Breast epithelium (tissue), 4 donors: ENCODE results near the gene SMARCAL1. TPM values are rescaled to one million over a fixed set of nuclear protein-coding genes. Genes with fewer than 3 reads are reported as not detected.

Experiments used
- DNase-seq, 2 donors: peaks; one replicate each; pipeline ENCODE4 v3.0.0-alpha.2; 2019; ENCODE audit warnings: low spot score in 2 of 2
- H3K27ac ChIP-seq, 2 donors: fragments of 200-600 bp; sonication (generic) in 1 of 2; one replicate each; pipeline ENCODE4 v1.5.1; 2016 to 2019; ENCODE audit warnings: mild to moderate bottlenecking in 1 of 2
- H3K27me3 ChIP-seq, 2 donors: fragments of 200-600 bp; sonication (generic) in 1 of 2; one replicate each; pipeline versions ENCODE4 v1.5.1 to v1.6.0; 2017 to 2019; ENCODE audit warnings: control low read depth in 1 of 2, mild to moderate bottlenecking in 1 of 2
- H3K36me3 ChIP-seq: fragments of 200-600 bp; one replicate; pipeline ENCODE4 v1.5.1; 2019
- H3K4me1 ChIP-seq, 2 donors: fragments of 200-600 bp; sonication (generic); one replicate each; pipeline ENCODE4 v1.5.1; 2016 to 2019; ENCODE audit warnings: control low read depth in 1 of 2
- H3K4me3 ChIP-seq, 3 donors: fragments of 200-600 bp; sonication (generic); 1 replicate in 2 of 3; 2 replicates in 1 of 3; pipeline ENCODE4 v1.5.1; 2016 to 2019; ENCODE audit warnings: mild to moderate bottlenecking in 3 of 3, moderate library complexity in 2 of 3
- H3K9me3 ChIP-seq, 2 donors: fragments of 200-600 bp; sonication (generic) in 1 of 2; one replicate each; pipeline ENCODE4 v1.5.1; 2016 to 2019; ENCODE audit warnings: control low read depth in 1 of 2
- POLR2A ChIP-seq: fragments of 450-650 bp; IDR thresholded peaks from one replicate; pipeline ENCODE4 v1.6.1; 2016; ENCODE audit warnings: antibody characterized with exemption, mild to moderate bottlenecking, moderate library complexity
- POLR2AphosphoS5 ChIP-seq, 3 donors: sonication (generic); formaldehyde crosslinking; IDR thresholded peaks; one replicate each; pipeline ENCODE4 v1.6.1; 2017; ENCODE audit warnings: antibody characterized with exemption in 3 of 3
- intact Hi-C: fragments of 100-400 bp; cut with DNase I; formaldehyde crosslinking; loops from one replicate; pipeline ENCODE4 v1.15.1; 2023; ENCODE audit warnings: low total_unique reads
- total RNA-seq, 3 donors: library from RNA; depleted of rRNA; stranded (reverse); fragments of >200 nt; gene quantifications; one replicate each; pipeline ENCODE4 v1.1.0, GENCODE V29; 2016
- TF ChIP-seq, protein P1 (sequence below), 3 donors: fragments of 450-650 bp; IDR thresholded peaks; one replicate each; pipeline ENCODE4 v1.5.1; 2016 to 2017; ENCODE audit warnings: antibody characterized with exemption in 3 of 3, mild to moderate bottlenecking in 3 of 3, moderate library complexity in 3 of 3

Gene SMARCAL1
- total RNA-seq = 10 to 100 TPM; 12.0 to 28.1 (median 20.6) TPM

DNA sequence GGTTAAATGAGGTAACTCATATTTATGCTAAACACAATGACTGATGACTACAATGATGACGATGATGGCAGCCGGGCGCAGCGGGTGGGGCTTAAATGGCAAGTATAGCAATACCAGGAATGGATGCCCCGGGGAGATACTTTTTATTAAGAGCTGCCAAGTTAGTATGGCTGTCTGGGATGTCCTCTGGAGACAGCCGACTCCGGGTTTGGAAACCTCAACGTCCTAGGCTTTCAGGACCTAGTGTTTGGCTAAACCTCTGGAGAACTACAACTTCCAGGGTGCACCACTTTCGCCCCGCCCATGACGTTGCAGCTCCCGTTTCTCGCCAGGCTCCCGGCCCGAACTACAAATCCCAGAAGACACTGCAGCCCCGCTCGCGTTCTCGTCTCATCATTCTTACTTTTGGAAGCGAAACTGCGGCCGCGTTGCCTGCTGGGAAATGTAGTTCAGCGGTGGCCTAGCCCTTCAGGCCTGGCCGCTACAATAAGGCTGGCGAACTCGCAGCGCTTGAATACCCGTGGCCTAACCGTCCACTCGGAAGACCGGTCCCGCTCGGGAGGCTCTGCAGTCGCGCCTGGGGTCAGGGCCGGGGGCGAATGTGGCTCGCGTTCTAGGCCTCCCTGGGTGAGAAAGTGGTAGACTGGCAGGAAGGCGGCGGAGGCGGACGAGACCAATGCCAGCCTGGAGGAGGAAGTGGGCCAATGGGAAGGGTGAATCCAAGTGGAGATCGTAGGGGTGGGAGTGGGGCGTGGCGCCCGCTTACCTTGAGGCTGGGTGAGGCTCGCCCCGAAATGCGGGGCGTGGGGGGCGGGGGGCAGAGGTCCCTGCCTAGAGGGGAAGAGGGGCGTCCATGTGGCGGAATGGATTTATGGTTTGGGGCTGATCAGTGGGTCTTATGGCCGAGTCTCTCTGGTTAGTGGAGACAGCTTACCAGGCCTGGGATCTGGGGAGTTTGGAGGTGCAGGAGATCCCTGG is at the start of gene SMARCAL1:
TSS of gene SMARCAL1 (plus strand) at position 463 of the 978 bp plus-strand sequence. CDS start 2,221 bp downstream, outside the sequence.
- no peaks in the 10 kb centered on the region for H3K27me3 ChIP-seq
- no peaks in the 10 kb centered on the region for H3K9me3 ChIP-seq
- DNase-seq = peak; percentile 98 to 99
- no peaks in the 10 kb centered on the region for H3K4me1 ChIP-seq
- H3K27ac ChIP-seq = peak within 1 kb of the TSS; percentile 95 to 96
- intact Hi-C loops = no loop called here
- TF ChIP-seq POLR2AphosphoS5 (IDR thresholded peaks at IDR 0.05) (peak; percentile 90 to 96 (median 93)), POLR2A (peak; percentile 34)
- TF ChIP-seq, protein P1, sequence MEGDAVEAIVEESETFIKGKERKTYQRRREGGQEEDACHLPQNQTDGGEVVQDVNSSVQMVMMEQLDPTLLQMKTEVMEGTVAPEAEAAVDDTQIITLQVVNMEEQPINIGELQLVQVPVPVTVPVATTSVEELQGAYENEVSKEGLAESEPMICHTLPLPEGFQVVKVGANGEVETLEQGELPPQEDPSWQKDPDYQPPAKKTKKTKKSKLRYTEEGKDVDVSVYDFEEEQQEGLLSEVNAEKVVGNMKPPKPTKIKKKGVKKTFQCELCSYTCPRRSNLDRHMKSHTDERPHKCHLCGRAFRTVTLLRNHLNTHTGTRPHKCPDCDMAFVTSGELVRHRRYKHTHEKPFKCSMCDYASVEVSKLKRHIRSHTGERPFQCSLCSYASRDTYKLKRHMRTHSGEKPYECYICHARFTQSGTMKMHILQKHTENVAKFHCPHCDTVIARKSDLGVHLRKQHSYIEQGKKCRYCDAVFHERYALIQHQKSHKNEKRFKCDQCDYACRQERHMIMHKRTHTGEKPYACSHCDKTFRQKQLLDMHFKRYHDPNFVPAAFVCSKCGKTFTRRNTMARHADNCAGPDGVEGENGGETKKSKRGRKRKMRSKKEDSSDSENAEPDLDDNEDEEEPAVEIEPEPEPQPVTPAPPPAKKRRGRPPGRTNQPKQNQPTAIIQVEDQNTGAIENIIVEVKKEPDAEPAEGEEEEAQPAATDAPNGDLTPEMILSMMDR (IDR thresholded peaks at IDR 0.05) = peak in 1 of 3 donors; percentile 19
- peak within 1 kb of the TSS; percentile 67 to 82 (median 72) for H3K4me3 ChIP-seq
- no peaks in the 10 kb centered on the region for H3K36me3 ChIP-seq

DNA sequence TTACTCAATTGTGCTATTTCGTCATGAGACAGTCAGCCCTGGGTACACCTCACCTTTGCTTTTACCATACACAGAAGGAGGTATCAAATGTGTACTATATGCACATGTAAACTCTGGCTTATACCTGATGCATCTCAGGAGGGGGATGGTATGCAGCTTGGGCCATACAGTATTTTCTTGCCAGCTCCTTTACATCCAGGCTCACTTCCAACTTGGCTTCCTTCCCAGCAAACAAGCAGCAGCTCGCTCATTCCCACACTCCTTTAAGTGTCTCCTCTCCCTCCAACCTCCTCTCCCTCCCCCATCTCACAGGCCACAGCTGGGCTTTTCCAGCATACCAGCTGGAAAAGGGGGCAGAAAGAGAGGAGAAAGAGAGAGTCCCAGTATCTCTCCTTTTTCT is 49.6 kb upstream of the SMARCAL1 start:
- no peaks in the 10 kb centered on the region for H3K4me1 ChIP-seq
- no peak overlapping the region for H3K27ac ChIP-seq
- H3K4me3 ChIP-seq = no peak overlapping the region
- DNase-seq = no peak
- TF ChIP-seq POLR2A = no peak
- TF ChIP-seq POLR2AphosphoS5 (IDR thresholded peaks at IDR 0.05) = no peak
- peaks cover 0 to 17% of the 10 kb centered on the region in 2 donors for H3K27me3 ChIP-seq
- no peaks in the 10 kb centered on the region for H3K36me3 ChIP-seq
- intact Hi-C loops = no loop called here
- H3K9me3 ChIP-seq = no peaks in the 10 kb centered on the region

DNA sequence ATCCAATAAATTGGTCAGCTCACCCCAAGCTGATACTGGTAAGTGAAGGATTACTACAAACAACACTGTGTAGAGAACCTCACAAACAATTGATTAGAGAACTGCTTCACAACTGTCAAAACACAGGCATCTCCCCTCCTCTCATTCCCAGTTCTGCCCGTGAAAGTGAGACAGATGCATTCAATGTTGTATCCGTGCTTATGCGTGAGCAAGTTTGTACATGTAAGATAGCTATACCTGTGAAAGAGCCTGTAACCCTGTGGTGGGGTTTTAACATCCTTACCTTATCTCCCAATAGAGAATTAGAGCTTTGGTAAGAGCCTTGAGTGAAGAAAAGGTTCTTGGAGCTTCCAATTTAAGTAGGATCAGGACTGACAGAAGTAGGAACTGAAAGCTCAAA is 49.1 kb upstream of the SMARCAL1 start:
- peaks cover 0 to 17% of the 10 kb centered on the region in 2 donors for H3K27me3 ChIP-seq
- no peaks in the 10 kb centered on the region for H3K36me3 ChIP-seq
- H3K27ac ChIP-seq = no peak overlapping the region
- DNase-seq = no peak
- H3K4me3 ChIP-seq = no peak overlapping the region
- TF ChIP-seq, protein P1 (IDR thresholded peaks at IDR 0.05) = no peak
- TF ChIP-seq POLR2AphosphoS5 (IDR thresholded peaks at IDR 0.05) = no peak
- no peak for TF ChIP-seq POLR2A
- intact Hi-C loops = no loop called here
- no peaks in the 10 kb centered on the region for H3K4me1 ChIP-seq
- H3K9me3 ChIP-seq = no peaks in the 10 kb centered on the region

DNA sequence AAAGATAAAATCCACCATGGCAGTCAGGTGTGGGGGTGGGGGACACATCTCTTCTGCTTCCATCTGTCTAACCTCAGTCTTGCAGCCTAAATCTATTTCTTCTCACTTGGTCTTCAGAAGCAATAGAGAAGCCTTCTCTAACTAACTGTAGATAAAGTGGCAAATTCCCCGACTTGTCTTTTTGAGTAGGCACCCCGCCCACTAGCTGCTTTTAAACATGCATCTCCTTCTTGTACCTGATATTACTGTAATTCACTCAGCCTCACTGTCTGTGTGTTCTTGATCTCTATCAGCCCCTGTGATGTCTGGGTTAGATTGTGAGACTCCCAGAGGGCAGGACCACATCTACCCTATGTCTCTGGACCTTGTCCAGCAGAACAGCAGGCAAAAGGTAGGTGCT is 46.8 kb upstream of the SMARCAL1 start:
- Histone ChIP-seq H3K27me3 (peaks cover 3 to 38% of the 10 kb centered on the region in 2 donors), H3K4me1 (no peaks in the 10 kb centered on the region), H3K36me3 (no peaks in the 10 kb centered on the region), H3K27ac (no peak overlapping the region), H3K9me3 (no peaks in the 10 kb centered on the region), H3K4me3 (no peak overlapping the region)
- intact Hi-C loops = no loop called here
- no peak for DNase-seq
- TF ChIP-seq POLR2A = no peak
- TF ChIP-seq, protein P1 (IDR thresholded peaks at IDR 0.05) = no peak
- TF ChIP-seq POLR2AphosphoS5 (IDR thresholded peaks at IDR 0.05) = no peak

DNA sequence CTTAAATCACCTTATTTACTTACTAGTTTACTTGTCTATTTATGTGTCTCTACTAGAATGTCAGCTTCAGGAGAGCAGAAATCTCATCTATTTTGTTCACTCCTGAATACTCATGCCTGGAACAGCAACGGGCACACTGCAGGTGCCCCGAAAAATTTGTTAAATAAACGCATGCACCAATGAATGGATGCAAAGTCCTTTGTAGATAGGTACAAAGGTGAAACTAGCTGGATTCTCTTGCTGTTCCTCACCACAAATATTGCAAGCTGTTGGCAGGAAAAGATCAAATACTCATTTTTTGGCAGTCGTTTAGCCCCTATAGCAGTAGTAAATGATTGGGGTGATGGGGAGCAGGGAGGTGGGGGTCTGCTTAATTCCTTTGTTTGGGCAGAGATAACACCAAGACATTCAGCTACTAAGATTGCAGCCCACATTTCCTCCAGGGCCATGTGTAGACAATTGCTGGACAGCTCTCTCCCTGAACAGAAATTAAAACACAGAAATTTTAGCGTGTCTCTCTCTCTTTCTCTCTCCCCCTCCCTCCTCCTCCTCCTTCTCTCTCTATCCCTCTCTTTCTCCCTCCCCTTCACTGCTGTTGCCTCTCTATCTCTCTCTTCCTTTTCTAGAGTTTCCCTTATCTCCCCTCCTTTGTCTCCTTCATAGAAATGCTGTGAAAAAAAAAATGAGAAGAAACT is 45.4 kb upstream of the SMARCAL1 start:
- Histone ChIP-seq H3K27me3 (peaks cover 8 to 52% of the 10 kb centered on the region in 2 donors), H3K27ac (no peak overlapping the region), H3K36me3 (no peaks in the 10 kb centered on the region), H3K4me3 (no peak overlapping the region), H3K4me1 (peaks cover 0 to 7% of the 10 kb centered on the region in 2 donors), H3K9me3 (no peaks in the 10 kb centered on the region)
- TF ChIP-seq POLR2A = no peak
- TF ChIP-seq, protein P1 (IDR thresholded peaks at IDR 0.05) = no peak
- TF ChIP-seq POLR2AphosphoS5 (IDR thresholded peaks at IDR 0.05) = no peak
- intact Hi-C loops = no loop called here
- DNase-seq = no peak
